ENCODE data around the gene STH.
"Not testable (repeated sequence)": the region's sequence is repeated elsewhere in the genome, so short reads cannot be mapped to it uniquely, and the experiment has no call there.

The STH gene, protein sequence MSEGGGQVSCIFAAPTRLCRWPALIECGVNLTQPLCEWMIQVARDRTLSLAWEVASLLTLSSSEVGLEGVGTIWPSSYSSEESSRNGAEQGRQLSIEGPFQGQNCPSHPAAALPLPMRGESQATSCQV
- total RNA-seq: 0 to 0.05 (median 0) reads per million in 3 experiments

DNA sequence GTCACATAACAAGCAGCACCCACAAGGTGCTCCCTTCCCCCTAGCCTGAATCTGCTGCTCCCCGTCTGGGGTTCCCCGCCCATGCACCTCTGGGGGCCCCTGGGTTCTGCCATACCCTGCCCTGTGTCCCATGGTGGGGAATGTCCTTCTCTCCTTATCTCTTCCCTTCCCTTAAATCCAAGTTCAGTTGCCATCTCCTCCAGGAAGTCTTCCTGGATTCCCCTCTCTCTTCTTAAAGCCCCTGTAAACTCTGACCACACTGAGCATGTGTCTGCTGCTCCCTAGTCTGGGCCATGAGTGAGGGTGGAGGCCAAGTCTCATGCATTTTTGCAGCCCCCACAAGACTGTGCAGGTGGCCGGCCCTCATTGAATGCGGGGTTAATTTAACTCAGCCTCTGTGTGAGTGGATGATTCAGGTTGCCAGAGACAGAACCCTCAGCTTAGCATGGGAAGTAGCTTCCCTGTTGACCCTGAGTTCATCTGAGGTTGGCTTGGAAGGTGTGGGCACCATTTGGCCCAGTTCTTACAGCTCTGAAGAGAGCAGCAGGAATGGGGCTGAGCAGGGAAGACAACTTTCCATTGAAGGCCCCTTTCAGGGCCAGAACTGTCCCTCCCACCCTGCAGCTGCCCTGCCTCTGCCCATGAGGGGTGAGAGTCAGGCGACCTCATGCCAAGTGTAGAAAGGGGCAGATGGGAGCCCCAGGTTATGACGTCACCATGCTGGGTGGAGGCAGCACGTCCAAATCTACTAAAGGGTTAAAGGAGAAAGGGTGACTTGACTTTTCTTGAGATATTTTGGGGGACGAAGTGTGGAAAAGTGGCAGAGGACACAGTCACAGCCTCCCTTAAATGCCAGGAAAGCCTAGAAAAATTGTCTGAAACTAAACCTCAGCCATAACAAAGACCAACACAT, at the start of gene STH:
Gene STH, plus strand, starts transcription at position 264 of the 913 bp plus-strand sequence. Its CDS starts 30 bp downstream, at position 294.
- no peak for DNase-seq

DNA sequence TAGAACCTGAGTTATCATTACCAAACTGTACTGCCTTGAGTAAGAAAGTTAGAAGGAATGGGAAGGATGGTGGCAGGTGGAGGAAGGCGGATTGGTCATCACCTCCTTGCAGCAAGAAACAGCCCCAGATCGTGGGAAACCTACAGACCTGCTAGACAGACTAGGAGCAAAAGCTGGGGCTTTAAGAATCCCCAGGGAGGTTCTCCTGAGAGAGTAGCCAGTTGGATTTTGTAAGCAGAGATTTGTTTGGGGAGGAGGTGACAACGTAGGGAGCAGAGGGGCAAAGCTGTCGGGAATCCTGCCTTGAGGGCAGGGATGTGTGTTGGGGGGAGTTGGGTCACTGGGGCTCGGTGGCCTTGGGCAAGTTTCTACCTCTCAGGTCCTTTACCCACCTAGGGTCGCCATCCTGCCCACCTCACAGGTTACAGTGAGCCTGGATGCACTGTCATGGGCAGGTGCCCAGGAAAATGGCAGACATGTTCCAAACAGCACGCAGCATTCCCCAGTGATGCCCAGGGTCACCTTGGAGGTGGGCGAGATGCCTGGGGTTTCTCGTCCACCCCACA, 49.2 kb upstream of the STH start:
- no peak for DNase-seq

DNA sequence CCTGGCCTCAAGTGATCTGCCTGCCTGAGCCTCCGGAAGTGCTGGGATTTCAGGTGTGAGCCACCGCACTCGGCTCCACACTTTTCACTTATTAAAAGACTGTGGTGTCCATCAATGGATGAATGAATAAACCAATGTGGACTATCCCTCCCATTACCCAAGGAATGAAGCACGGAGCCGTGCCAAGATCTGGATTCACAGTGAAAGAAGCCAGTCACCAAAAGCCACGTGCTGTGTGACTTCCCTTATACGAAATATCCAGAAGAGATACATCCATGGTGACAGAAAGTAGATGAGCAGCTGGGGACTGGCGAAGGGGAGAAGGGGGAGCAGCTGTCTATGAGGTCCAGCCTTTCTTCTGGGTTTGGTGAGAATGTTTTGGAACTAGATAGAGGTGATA, 48.2 kb upstream of the STH start:
- no peak for DNase-seq

DNA sequence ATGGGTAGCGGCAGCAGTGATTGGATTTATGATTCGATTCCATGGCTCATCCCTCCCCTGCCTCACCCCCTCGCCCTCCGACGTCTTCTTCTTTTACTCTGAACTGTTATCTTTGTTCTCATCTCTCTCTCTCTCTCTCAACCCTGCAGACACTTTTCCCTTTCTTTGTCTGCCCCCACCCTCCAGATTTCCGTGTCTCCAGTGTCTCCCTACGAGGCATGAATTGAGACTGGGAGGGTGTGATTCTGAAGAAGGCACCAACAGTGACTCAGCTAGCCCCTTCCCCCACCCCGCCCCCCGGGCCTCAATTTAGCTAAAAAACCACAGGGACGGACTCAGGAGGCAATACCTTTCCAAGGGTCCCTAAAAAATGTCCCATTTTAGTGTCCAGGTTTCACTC, 47.6 kb upstream of the STH start:
- no peak for DNase-seq

DNA sequence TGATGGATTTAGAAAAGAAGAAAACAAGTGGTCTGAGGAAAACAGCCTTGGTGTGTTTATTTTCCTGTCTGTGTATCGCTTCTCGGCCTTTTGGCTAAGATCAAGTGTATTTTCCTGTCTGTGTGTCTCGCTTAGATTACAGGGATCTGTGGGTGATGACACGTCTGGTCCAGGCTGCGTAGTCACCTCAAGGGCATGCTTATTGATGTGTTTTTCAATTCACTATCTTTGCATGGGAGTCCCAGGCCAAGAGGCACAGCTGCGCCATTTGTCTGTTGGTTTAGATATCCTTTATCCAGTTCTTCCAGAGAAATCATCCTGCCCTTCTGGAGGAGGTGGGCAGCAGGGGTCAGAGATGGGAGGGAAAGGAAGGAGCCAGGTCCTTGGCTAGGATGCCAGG, 47.1 kb upstream of the STH start:
- no peak for DNase-seq

DNA sequence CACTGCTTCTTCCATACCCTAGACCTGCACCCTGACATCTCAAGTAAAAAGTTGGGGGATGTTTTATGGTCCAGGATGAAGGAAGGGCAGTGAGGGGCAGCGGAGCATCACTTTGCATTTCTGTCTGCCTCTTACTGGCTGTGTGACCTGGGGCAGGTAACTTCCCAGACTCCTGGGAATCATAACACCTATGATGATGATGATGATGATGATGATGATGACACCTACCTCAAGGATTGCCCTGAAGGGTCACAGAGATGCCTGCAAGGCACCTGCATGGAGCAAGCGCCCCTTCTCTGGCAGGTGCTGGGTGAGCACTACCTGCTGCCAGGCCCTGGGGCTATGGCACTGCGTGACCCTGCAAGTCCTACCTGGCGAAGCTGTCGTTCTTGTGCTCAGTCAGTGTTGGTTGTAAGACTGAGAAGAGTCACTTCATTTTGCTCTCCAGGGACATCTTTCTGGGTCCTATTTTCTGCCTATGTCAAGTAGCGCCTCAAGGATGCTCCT, 46.2 kb upstream of the STH start:
- DNase-seq: no peak

DNA sequence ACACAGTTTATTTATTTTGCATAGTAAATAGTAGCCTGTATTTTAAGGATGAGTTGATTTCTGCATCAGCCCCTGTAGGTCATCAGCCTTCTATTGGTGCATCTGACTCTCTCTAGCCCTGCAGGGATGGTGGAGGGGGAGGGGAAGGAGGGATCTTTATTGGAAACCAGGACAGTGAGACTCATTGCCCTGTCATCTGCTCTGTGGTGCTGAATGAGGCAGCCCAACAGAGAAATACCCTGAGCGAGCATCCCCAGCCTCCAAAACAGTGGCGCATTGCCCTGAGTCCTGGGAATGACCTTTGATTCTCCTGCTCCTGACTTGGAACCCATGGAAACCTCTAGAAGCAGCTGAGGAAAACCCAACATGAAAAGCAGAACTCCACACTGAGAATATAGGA, 45.5 kb upstream of the STH start:
- DNase-seq: no peak

DNA sequence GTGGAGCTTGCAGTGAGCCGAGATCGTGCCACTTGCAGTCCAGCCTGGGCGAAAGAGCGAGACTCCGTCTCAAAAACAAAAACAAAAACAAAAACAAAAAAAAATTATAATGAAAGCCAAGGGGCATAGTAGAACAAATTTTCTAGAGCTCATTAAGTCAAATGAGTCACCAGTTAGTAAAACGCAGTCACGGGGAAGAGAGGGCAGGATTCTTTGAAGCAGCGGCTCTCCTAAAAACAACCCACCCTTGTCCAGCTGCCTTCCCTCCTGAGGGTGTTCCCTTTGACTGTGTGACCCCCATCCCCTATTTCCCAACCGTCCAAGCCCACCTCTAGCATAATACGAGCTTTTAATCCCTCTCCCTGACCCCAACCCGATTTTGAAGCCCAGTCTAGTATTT, 44.1 kb upstream of the STH start:
- DNase-seq: no peak

DNA sequence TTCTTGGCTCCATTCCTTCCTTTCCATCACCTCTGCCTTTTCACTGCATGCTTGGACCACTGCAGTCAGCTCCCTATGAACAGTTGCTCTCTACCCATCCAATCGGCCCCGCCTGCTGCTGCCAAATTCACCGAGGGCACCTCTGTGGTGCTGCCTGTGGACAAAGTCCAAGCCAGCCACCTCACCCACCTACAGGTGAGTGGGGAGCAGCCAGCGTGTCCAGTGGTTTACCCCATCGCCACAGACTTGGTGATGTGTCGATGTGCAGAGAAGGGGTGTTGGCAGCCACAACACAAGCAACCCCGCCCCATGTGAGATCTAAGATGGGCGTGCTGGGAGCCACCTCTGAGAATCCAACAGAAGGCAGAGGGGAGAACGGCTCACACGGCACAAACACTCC, 43.7 kb upstream of the STH start:
- DNase-seq: no peak

DNA sequence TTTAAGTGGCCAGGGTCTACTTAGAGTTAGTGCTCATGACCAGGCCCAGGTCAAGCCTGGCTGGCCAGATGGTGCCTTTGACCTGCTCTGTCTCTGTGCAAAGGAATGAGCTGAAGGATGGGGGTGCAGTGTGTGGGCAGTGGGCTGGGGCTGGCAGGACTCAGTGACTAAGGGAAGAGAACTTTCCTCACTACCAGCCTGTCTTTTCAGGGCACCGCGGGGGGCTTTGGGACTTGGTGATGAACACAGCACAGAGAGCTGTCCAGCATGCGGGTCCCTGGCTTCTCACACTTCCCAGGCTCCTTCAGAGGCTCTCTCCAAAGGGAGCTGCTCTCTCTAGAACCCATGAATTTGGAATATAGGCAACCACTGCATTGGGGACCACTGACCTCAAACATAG, 43.0 kb upstream of the STH start:
- no peak for DNase-seq

DNA sequence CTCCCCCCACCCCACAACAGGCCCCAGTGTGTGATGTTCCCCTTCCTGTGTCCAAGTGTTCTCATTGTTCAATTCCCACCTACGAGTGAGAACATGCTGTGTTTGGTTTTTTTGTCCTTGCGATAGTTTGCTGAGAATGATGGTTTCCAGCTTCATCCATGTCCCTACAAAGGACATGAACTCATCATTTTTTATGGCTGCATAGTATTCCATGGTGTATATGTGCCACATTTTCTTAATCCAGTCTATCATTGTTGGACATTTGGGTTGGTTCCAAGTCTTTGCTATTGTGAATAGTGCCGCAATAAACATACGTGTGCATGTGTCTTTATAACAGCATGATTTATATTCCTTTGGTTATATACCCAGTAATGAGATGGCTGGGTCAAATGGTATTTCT, 42.3 kb upstream of the STH start:
- DNase-seq: not testable (repeated sequence)

DNA sequence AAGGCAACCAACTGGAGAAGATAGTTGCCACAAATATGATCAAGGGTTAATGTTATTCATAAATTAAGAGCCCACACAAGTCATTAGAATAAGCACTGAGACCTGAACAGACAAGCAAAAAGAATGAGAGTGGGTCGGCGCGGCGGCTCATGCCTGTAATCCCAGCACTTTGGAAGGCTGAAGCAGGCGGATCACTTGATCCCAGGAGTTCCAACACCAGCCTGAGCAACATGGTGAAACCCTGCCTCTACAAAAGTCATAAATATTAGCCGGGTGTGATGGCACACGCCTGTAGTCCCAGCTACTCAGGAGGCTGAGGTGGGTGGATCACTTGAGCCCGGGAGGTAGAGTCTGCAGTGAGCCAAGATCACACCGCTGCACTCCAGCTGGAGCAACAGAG, 40.7 kb upstream of the STH start:
- no peak for DNase-seq

DNA sequence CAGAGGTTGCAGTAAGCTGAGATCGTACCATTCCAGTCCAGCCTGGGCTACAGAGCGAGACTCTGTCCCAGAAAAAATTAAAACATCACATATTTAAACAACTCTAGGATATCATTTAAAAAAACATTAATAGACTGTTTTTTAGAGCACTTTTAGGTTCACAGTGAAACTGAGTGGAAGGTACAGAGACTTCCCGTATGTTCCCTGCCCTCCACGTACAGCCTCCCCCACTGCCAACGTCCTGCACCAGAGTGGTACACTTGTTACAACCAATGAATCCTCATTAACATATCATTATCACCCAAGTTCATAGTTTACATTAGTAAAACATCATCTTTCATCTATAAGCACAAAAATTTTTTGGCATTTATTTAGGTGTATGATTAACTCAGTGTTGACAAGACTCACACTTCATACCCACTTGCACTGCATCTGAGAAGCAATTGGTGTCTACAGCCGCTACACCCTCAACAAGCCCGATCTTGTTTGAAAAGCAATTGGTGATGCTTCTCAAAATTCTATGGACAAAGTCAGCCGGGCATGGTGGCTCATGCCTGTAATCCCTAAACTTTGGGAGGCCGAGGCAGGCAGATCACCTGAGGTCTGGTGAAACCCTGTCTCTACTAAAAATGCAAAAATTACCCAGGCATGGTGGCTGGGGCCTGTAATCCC, 39.9 kb upstream of the STH start:
- no peak for DNase-seq

DNA sequence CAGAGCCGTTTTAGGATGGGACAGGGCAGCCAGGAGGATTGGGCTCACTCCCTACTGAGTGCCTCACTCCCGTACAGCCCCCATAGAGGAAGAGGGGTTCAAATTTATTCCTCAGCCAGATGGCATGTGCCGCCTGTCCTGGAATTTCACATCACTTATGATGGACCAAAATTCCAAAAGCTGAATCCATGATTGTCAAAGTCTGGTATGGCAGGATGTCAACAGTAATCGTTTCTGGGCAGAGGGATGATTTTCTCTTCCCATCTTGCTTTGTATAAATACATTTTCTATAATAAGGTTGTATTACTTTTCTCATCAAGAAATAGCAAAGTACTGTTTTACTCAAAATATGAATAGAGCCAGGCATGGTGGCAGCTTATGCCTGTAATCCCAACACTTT, 38.7 kb upstream of the STH start:
- no peak for DNase-seq

DNA sequence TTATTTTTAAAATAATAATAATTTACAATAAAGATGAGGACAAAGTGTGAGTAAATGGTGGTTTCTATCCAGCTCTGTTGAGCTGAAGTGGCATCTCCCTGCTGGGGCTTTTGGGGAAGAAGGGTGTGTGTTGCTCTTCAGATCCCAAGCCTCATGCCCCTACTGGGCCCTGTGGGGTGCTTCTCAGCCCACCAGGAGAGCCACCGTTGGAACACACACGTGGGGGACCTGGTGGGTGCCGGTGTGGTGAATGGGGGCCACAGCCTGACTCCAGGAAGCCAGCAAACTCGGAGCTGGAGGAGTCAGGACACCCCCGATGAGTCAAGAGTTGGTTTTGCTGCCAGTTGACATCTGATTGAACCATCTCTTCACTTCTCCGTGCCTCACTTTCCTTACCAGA, 37.8 kb upstream of the STH start:
- no peak for DNase-seq

DNA sequence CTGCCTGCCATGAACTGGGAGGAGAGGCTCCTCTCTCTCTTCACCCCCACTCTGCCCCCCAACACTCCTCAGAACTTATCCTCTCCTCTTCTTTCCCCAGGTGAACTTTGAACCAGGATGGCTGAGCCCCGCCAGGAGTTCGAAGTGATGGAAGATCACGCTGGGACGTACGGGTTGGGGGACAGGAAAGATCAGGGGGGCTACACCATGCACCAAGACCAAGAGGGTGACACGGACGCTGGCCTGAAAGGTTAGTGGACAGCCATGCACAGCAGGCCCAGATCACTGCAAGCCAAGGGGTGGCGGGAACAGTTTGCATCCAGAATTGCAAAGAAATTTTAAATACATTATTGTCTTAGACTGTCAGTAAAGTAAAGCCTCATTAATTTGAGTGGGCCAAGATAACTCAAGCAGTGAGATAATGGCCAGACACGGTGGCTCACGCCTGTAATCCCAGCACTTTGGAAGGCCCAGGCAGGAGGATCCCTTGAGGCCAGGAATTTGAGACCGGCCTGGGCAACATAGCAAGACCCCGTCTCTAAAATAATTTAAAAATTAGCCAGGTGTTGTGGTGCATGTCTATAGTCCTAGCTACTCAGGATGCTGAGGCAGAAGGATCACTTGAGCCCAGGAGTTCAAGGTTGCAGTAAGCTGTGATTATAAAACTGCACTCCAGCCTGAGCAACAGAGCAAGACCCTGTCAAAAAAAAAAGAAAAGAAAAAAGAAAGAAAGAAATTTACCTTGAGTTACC, 36.7 kb upstream of the STH start:
- no peak for DNase-seq

DNA sequence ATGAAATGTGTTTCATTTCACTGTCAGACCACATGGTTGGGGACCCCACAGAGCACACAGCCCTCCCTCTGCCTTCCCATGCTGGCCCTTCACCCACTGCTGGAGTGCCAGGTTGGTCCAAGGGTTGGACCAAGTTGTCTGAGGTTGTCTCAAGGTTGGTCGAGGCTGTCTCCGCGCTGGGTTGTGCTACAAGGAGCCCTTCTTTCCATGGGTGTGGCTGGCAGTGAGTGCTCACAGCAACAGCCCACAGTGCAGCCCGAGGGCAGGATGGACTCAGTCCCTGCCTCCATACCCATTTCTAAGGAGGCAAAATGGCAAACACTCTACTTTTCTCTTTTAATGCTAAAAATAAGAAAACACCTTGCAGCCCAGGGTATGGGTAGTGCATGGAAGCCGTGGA, 35.8 kb upstream of the STH start:
- no peak for DNase-seq

DNA sequence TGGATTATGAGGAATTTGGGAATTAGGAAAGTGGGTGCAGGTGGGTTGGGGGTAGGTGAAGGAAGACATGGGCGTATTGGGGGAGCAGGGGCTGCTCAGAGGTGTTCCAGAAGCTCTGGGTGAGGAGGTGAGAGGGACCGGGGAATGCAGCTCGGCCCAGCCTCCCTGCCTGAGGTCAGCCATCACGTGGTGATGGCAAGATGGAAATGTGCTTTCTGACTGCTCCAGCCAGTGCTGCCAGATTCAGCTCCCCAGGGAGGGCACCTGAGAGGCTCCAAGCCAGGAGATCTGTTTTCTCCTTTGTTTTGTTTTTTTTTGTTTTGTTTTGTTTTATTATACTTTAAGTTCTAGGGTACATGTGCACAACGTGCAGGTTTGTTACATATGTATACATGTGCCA, 35.2 kb upstream of the STH start:
- DNase-seq: no peak

DNA sequence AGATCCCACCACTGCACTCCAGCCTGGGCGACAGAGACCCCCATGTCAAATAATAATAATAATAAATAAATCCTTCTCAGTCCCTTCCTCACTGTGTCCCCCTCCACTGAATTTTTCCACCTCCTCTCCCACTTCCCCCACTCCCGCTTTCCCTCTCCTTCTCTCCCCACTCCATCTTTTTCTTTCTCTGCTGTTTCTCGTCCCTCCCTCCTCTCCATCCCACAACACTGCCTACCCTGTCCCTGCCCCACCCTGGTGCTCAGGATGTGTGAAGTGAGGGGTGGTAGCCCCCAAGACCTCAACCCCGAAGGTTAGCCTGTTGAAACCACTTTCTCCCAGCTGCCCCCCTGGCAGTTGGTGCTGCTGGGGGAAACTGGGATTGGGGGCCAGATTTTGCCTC, 34.4 kb upstream of the STH start:
- DNase-seq: no peak

DNA sequence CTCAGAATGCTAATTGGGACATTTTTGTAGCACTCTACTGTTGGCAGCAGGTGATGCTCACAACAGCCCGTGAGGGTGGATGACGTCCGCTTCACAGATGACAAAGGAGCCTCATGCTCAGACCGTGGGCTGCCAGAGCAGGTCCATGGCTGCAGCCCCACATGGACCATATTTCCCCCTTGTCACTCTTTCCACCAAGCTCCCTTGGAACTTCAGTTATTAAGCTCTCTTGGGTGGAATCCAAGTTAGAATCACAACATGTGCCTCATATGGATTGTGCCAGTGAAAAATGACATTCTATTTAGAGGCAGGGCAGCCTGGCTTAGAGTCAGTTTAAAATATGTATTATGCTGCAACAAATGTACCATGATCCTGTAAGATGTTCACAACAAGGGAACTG, 33.2 kb upstream of the STH start:
- DNase-seq: no peak

DNA sequence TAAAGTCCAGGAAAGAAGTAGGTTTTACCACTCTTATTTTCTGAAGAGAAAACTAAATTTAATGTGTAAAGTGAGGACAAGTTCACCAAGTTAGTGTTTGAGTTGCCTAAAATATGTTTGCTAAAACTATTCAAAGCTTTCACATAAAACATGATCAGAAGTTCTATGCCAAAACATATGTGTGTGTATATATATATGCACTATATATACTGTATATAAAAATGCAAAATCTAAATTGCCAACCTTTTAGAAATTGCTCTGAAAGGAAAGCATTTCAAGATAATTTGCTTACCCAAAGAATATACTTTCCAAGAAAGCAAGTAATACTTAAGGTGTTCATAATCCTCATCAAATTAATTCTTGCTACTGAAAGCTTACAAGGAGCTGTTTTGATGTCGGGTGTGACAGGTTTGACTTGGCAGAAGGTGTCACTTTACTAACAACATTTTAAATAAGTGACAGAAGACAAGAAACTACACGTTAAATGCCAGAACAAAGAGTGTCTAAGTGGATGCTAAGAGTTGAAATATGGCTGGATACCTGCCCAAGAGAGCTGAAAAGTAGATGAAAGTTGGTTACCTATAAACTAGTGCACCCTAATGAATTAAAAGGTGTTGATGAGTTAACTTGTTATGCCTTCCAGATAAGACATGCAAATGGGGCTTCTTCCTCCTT, 32.3 kb upstream of the STH start:
- DNase-seq: no peak

DNA sequence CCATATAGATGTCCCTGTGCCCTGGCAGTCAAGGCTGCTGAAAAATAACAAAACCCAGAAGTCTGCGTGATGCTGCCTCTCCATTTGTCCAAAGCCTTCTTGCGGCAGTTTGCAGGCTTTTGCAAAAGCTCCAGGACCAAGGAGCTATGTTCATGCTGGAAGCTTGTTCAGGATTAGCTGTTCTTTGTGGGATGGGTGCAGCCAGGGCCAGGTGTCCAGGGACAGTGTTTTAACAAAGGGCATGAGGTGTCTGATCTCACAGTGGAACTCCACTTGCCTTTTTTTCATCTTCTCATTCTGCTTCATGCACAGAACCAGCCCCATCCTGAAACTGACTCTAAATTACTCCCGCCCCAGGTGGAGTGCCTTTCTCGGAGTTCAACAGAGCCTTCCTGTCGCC, 31.7 kb upstream of the STH start:
- DNase-seq: no peak
